HG03039 (cell line): ENCODE measurements around the gene LBHD1.
"Not testable (repeated sequence)": the region's sequence is repeated elsewhere in the genome, so short reads cannot be mapped to it uniquely, and the experiment has no call there.

Experiments used
- ATAC-seq: cut with Tn5 transposase; IDR thresholded peaks from one replicate; pipeline ENCODE4 v1.9.1; 2021; ENCODE audit warnings: mild to moderate bottlenecking, moderate library complexity; ENCODE audit not compliant: unreplicated experiment

LBHD1 gene

GRCh38 chr11:62694455-62695167 is 22.5 kb upstream of the LBHD1 start:
- no peak for ATAC-seq

- not testable (repeated sequence) for ATAC-seq
These were observed 21.6 kb upstream of the LBHD1 start for GRCh38 chr11:62693624-62694023.

GRCh38 chr11:62689421-62690183 is 17.5 kb upstream of the LBHD1 start, which contains the start of gene LRRN4CL:
TSS of gene LRRN4CL (minus strand) at chr11:62689530. CDS start at chr11:62688508, 1,022 bp downstream.
- ATAC-seq: no peak

- no peak for ATAC-seq
These were observed 16.4 kb upstream of the LBHD1 start for GRCh38 chr11:62688491-62688890.

DNA sequence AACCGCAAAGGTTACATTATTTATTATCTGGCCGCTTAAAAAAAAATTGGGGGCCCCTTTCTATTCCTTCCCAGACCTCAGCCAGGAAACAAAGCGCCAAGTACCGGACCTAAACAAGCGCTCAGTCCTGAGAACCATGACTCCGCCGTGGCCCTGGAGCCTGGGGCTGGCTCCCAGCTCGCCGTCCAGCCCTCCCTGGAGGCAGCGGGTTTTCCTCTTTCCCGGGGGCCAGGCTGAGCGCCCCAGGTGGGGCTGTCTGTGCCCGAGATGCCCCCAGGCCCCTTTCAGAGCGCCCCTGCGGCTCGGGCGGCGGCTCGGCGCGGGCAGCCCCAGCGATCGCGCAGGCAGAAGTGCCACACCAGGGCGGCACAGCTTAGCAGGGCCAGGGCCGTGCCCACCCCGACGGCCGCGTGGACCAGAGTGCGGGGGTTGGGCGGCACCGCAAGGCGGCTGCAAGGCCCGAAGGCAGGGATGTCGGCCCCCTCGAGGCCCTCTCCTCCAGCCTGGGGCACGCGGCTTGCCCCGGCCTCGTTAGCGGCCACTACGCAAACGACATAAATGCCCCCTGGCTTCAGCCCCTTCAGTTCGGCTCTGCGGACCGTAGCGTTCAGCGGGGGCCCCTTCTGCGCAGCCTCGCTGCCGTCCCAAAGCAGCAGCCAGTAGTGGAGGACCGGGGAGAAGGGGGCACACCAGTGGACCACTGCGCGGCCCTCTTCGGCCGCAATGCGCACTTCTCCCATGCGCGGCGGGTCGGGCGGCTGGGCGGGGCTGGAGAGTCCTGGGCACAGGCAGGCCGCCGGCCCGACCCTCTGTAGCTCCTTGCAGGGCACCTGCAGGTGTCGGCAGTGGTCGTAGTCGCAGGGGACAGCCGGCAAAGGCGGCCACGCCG is 15.7 kb upstream of the LBHD1 start:
- ATAC-seq: no peak

- ATAC-seq: no peak
These were observed 10.5 kb upstream of the LBHD1 start for GRCh38 chr11:62682518-62682917.

GRCh38 chr11:62680825-62681240 is 8.8 kb upstream of the LBHD1 start:
- no peak for ATAC-seq

DNA sequence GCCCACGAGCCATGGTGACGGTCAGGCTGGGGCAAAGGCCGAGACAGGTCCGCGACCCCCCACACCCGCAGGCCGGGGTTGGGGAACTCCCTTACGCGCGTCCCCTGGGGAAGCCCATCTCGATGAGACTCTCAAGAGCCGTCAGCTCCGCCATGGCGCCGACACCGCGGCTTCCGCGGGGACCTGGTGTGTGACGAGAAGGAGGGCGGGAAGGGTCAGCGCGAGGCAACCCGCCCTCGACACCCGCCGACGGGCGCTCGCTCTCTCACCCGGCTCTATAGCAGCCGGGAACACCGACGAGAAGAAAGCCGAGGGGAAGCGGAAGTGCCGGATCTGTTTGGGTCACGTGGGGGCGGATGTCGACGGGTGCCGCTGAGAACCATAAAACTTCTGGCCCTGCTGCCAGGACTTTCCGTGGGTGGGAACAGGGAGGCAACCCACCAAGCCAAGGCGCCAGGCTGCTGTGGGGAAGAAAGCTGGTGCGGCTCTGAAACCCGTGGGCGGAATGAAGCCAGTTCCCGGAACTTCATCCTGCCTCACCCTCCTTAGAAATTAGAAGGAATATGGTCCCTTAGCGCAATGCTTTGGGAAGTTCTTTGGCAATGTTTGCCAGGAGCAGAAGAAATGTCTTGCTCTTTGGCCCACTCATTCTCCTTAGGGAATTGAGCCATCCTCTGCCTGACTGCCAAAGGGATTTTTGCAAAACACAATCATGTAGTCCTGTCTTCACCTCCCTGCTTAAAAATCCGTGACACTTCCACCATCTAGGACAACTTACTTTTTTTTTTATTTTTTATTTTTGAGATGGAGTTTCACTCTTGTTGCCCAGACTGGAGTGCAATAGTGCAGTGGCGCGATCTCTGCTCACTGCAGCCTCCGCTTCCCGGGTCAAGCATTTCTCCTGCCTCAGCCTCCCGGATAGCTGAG is 7.0 kb upstream of the LBHD1 start, which contains the start of gene UBXN1:
TSS of gene UBXN1 (minus strand) at position 304 of the 927 bp plus-strand sequence. CDS start at position 154, 150 bp downstream.
- peak; percentile 51 for ATAC-seq

GRCh38 chr11:62678433-62678769 is 6.3 kb upstream of the LBHD1 start:
- no peak for ATAC-seq

GRCh38 chr11:62677714-62678113 is 5.6 kb upstream of the LBHD1 start:
- ATAC-seq: no peak

DNA sequence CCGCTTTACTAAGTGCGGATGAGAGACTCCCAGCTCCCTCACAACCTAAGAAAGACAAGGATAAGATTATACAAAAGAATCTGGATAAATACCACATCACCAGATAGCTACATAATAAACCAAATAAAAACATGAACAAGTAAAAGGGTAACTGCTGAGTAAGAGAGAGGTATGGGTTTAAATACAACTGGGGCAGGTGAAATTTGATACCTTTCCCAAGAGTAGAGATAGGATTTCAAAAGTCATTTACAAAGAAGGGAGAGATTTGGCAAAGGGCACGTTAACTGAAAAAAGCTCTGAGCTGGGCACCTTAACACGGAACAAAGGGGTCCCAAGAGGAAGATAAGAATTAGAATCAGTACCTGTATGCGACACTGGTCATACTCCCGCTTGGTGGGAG is 5.1 kb upstream of the LBHD1 start:
- ATAC-seq: no peak

GRCh38 chr11:62676698-62677097 is 4.6 kb upstream of the LBHD1 start:
- ATAC-seq: no peak

- ATAC-seq: not testable (repeated sequence)
These were observed 3.3 kb upstream of the LBHD1 start for GRCh38 chr11:62675415-62675814.

GRCh38 chr11:62673196-62673525 is 1.1 kb upstream of the LBHD1 start:
- ATAC-seq: no peak

DNA sequence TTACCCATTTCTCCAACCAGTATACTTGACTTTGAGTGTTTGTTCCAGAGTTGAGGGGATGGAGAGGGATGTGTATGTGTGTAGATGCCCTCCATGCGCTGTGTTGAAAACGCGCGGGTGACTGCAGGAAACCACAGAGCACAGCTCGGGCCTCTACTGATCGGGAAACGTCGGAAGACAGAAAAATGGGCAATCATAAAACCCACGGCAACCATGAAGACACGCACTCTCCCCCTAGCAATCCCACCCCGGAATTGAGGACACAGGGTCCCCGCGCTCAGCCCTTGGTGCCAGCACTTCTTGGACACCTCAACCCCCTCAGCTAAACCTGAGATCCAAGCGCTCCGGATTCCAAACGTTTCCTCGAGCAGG is 845 bp downstream of the LBHD1 start:
- ATAC-seq: peak; percentile 12

GRCh38 chr11:62669420-62670161 is 2.5 kb downstream of the LBHD1 start:
- ATAC-seq: no peak

DNA sequence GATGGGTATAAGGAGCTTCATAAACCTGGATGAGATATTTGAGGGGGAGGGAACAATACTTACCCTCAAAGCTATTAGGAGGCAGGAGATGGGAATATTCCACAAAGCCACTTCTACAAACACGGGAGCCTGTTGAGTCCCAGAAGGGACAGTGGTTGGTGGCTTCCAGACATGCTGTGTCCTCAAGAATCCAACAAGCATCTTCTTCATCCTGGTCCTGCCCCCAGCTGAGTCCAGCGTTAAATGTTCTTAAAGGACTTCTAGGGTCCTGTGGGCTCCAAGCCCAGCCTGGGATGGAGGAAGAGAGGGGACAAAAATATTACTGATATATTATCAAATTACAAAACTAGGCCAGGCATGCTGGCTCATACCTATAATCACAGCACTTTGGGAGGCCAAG is 4.6 kb downstream of the LBHD1 start:
- no peak for ATAC-seq

- ATAC-seq: no peak
These were observed 5.7 kb downstream of the LBHD1 start for GRCh38 chr11:62666259-62666926.

DNA sequence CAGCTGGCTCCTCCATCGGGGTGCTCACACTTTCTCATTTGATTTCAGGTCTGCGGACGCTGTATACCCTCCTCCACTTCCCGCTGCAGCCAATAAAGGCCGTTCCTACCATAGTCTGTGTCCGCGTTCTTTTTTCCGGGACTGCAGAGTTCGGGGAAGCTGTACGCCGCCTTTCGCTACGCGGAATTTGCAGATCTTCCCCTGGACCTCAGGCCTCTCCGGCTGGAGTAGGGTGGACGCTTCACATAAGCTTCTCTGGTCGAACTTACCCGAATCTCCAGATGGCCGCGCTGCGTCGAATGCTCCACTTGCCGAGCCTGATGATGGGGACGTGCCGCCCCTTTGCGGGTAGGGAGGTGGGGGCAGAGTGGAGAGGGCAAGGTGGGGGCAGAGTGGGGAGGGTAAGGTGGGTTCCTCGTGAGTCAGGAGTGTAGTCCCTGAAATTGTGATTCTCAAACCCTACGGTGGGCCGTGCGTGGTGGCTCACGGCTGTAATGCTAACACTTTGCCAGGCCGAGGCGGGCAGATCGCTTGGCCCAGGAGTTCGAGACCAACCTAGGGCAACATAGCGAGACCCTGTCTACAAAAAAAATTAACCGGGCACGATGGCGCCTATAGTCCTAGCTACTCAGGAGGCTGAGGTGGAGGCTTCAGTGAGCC is 6.3 kb downstream of the LBHD1 start:
- peak; percentile 9 for ATAC-seq
